HG03097 (cell line): ENCODE data around the gene CDK3.
"Not testable (repeated sequence)": the region's sequence is repeated elsewhere in the genome, so short reads cannot be mapped to it uniquely, and the experiment has no call there.

ENCODE experiments used
- ATAC-seq: cut with Tn5 transposase; IDR thresholded peaks from one replicate; pipeline ENCODE4 v1.9.1; 2021; ENCODE audit not compliant: unreplicated experiment, low FRiP score

The CDK3 gene

GRCh38 chr17:76000755-76001521 lies at the start of gene CDK3:
Gene CDK3, plus strand, starts transcription at chr17:76000855. Its CDS starts 571 bp downstream, at chr17:76001426.
- ATAC-seq = no peak

- ATAC-seq = no peak
Measured at GRCh38 chr17:75950855-75951554, 49.6 kb upstream of the CDK3 start.

DNA sequence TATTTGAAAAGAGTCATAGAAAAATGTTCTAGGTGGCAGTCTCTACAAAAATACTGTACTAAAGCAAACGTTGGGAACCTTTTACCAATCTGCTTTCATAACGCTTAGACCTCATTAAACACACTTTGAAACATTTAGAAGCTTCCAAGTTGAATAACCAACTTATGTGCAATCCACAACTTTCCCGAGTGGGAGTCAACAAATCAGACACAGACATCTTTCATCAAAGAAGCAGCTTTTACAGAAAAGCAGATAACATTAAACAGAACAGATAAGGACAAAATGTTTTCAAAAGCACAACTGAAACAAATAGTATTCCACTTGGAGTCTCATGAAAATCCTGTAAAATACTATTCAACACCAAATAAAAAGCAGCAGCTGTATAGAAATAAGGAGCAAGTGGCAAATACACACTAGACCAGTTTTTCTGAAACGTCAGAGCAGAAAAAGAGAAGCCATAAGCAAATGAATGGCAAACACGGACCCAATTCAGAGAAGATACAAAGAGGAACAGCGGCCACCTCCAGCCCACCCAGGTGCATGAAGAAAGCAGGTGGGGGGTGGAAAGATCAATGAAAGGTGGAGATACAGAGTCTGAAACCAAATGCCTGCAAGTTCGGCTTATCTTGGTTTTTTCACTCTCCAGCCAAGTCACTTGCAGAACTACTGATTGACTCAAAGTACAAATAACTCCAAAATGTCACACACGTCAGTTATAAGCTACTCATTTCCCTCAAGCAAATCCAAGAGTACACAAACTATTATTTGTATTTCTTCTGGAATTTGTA lies 41.4 kb upstream of the CDK3 start:
- no peak for ATAC-seq

DNA sequence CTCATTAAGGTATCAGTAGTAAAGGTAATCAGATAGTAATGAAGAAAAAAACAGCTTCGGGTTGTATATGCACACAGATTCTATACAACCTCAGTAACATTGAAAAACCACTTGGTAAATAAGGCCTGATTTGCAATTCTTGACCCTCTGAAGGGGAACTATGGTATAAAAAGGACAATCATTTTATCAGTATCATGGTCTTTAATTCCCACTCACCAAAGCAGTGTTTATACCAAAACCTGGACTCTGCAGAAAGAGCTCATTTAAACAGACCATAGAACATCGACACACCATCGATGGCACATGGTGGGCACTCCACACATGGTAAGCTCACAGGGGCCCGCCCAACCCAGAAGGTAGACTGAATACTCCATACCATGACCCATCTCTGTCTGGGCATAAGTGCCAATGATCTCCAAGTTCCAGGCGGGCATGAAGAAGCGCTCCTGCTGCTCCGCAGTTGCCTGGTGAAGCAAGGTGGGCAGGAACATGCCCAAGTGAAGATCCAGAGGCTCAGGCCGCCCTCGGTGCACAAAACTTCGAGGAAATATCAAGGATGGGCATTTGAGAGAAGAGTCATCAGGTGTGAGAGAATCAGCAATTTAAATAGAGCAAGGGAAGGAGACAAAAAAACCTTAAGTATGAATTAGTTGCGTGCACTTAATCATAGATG lies 40.7 kb upstream of the CDK3 start:
- ATAC-seq = no peak

DNA sequence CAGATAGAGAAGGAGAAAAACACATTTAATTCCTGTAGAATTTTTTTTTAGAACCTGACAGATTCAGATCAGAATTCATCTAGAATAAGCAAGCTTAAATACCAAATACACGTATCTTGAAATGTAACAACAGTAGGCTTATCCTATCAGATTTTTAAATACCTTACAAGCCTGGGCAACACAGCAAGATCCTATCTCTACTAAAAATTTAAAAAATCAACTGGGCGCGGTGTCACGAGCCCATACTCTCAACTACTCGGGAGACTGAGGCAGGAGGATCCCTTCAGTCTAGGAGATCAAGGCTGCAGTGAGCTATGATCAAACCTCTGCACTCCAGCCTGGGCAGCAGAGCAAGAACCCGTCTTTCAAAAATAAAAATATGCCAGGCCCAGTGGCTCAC lies 35.2 kb upstream of the CDK3 start:
- no peak for ATAC-seq

DNA sequence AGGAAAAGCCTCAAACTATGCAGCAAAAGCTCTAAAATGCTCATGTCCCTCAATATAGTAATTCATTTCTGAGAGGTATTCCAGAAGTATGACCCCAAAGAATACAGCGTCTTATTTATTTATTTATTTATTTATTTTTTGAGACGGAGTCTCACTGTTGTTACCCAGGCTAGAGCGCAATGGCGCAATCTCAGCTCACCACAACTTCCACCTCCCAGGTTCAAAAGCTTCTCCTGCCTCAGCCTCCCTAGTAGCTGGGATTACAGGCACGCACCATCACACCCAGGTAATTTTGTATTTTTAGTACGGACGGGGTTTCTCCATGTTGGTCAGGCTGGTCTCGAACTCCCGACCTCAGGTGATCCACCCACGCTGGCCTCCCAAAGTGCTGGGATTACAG lies 31.6 kb upstream of the CDK3 start:
- ATAC-seq = not testable (repeated sequence)

DNA sequence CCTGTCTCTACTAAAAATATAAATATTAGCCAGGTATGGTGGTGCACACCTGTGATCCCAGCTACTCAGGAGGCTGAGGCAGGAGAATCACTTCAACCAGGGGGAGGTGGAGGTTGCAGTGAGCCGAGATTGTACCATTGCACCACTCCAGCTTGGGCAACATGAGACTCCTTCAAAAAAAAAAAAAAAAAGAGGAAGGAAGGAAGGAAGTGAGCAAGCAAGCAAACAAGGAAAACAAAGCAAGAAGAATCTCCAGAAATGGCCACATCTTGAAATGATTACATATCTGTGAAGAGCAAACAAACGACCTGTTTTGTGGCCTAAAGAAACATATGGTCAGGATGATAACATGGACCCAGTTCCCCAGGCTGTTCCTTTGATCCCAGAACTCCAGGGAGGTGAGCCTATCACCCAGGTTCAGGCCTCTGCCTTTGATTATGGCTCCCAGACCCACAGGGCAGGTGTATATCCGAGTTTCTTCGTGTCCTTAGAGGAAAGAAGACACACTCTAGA lies 30.6 kb upstream of the CDK3 start:
- no peak for ATAC-seq

DNA sequence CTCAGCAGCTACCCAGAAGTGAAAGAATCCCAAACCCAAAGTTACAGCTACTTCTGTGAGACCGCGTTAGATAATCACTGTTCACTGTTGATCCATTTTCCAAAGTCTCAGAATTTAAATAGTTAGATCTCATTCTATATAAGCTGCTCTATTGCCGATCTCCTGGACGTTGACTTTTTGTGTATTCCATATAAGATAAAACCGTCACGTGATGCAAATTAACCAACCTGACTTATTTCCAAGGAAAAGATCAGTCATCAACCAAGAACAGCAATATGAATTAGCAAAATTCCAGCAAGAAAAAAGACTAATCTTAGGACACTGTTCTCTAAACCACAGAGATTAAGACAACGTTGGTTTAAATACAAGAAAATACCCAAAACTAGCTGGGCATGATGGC lies 30.0 kb upstream of the CDK3 start:
- ATAC-seq = no peak

- ATAC-seq = not testable (repeated sequence)
Measured at GRCh38 chr17:75975187-75975586, 25.5 kb upstream of the CDK3 start.

DNA sequence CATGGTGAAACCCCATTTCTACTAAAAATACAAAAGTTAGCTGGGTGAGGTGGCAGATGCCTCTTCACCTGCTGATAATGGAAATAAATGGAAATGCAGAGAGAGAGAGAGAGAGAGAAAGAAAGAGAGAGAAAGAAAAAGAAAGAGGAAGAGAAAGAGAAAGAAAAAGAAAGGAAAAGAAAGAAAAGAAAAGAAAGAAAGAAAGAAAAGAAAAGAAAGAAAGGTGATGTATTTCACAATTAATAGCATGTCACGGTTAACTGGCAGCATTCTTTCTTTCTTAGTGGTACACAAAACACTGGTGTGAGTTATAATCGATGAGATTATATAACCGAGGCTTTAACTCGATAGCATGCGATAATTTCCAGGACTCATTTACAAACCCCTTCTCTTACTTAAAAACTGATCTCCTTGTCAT lies 24.9 kb upstream of the CDK3 start:
- ATAC-seq = no peak

DNA sequence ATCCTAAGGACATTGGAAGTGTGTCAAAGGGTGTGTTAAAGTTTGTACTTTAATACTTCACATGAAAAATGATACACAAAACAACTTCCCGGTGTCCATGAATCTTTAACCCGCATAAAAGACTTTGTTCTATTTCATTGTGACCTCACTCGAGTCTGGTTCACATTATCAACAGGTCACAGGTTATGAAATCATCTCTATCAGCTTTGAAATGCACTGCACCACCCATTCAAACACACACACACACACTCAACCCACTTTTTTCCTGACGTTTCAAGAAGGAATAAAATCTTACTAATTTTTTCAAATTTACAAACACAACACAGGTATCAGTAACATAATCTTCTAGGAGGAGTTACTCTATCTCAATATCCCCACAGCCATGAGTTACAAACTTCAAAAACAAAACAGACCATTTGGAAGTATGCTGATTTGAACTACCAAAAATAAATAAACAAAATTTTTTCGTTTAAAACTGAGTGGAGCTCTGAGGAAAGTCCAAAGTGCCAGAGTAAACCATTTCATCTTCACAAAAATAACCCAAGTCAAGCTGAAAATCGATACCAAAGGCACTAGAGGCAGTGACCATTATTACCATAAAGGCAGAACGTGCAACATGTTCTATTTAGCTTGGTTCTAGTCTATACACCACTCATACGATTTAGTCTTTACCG lies 24.3 kb upstream of the CDK3 start:
- ATAC-seq = no peak

DNA sequence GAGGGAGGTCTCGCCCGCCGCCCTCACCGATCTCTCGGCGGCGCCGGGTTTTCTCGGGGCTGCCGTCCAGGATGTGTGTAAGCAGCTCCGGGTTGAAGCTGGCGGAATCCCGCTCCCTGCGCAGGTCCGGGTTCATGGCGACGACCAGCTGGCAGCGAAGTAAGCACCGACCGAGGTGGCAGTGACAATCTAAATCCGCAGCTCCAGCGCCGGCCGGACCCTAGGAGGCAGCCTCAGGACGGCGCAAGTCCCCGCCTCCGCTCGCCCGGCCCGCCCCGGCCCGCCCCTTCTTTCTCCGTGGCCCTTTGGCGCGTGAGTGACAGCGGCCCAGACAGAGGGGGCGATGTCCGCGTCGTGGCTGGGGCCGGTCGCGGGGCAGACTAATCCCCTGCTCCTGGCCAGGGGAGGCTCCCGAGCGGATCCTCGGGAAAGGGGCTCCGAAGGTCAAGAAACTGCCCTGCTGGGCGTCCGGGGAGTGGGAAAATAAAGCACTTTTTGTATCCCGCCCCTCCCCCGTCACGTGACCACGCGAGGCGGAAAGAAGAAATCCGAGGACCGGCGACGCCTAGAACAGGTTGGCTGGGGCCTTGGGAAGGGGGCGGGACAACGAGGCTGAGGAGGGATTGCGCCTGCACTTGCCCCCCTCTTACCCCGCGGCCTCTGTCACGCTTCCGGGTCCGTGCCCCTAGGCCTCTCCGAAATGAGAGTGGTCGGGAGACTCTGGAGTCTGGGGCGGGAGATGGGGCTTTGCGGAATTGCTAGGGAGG lies 21.5 kb upstream of the CDK3 start, which contains the start of the genes ACOX1 and TEN1:
Gene ACOX1 (minus strand): TSS at position 229 of the 767 bp plus-strand sequence. CDS start 93 bp downstream, at position 136.
Gene TEN1 (plus strand): TSS at position 303 of the 767 bp plus-strand sequence. CDS start 6,953 bp downstream, outside the sequence.
- ATAC-seq = peak; percentile 87

DNA sequence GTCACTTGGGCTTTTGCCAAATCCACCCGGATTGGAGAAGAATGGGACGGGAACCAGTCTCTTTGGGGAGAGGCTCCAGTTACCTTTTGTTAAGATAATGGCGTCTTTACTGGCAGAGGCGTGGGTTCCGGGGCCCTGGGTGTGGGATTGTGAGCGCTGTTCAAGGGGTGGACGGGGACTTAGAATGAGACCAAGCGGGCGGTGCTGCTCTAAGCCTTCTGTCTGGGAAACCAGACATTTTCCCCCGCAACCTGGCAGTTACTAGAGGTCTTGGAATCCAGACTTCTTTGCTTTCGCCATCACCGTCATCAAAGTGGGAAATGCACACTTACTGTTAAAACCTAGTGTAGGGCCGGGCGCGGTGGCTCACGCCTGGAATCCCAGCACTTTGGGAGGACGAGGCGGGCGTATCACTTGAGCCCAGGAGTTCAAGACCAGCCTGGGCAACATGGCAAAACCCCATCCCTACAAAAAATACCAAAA lies 20.9 kb upstream of the CDK3 start:
- ATAC-seq = peak; percentile 20

GRCh38 chr17:75980188-75981018 lies 20.3 kb upstream of the CDK3 start:
- no peak for ATAC-seq

- no peak for ATAC-seq
Measured at GRCh38 chr17:75981019-75981615, 19.5 kb upstream of the CDK3 start.

DNA sequence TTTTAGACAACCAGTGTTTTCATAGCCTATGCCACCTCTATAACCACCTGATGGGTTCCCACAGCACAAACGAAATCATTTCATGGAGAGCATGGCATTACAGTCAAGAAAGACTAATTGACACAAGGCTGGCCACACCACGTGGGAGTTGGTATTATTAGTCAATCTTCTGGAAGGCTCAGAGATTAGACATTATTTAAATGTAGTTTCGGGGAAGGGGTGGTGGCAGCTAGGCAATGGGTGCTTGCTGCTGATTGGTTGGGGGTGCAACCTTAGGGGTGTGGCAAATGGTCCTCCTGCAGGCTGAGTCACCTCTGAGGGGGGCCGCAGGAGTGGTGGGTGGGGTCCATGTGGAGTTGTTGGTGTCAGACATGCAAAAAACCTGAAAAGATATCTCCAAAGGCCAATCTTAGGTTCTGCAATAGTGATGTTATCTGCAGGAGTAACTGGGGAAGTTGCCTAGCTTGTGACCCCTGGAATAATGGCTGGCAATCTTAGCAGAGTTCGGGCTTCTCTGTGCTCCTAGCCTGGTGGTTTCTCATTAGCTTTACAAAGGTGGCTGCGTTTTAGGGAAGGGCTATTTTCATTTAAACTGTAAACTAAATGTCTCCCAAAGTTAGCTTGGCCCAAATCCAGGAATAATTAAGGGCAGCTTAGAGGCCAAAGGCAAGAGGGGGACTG lies 17.0 kb upstream of the CDK3 start:
- no peak for ATAC-seq

DNA sequence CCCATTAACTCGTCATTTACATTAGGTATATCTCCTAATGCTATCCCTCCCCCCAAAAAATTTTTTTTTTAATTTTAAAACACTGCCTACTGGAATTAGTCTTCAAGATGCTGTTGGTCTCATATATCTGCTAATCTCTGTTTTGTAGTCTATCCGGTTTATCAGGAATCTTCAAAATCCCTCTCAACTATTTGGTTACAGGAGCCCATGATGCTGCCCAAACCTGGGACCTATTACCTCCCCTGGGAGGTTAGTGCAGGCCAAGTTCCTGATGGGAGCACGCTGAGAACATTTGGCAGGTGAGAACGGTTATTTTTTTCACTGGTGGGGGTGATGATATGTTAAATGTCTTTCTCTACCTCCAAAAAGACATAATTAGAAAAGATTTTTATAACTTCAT lies 14.7 kb upstream of the CDK3 start:
- ATAC-seq = no peak
